HepG2 (cell line): ENCODE measurements around the gene SEMA3G. TPM values are rescaled to one million over a fixed set of nuclear protein-coding genes. Genes with fewer than 3 reads are reported as not detected.

Experiments used
- ELF1 ChIP-seq: sonication (generic); formaldehyde crosslinking; IDR thresholded peaks from 2 replicates; pipeline ENCODE4 v1.4.0; 2020; ENCODE audit warnings: missing genetic modification reagents
- ESRRA ChIP-seq: sonication (generic); formaldehyde crosslinking; IDR thresholded peaks from 2 replicates; pipeline ENCODE4 v1.5.1; 2020; ENCODE audit warnings: mild to moderate bottlenecking, low read depth, missing genetic modification reagents
- NFYB ChIP-seq: sonication (generic); formaldehyde crosslinking; IDR thresholded peaks from 2 replicates; pipeline ENCODE4 v1.4.0; 2020; ENCODE audit warnings: missing genetic modification reagents
- NR1H2 ChIP-seq: sonication (generic); formaldehyde crosslinking; IDR thresholded peaks from 2 replicates; pipeline ENCODE4 v1.8.1; 2022; ENCODE audit warnings: low read depth, missing genetic modification reagents, borderline replicate concordance
- NR2F1 ChIP-seq, 2 experiments: fragments of 450-650 bp in 1 of 2; formaldehyde crosslinking in 1 of 2; IDR thresholded peaks; 2 replicates each; pipeline versions ENCODE4 v1.5.0 to v1.6.1; 2016 to 2020; ENCODE audit warnings: mild to moderate bottlenecking in 1 of 2, missing compliant biosample characterization in 1 of 2, missing genetic modification reagents in 1 of 2, moderate library complexity in 1 of 2
- PITX1 ChIP-seq: sonication (generic); formaldehyde crosslinking; IDR thresholded peaks from 2 replicates; pipeline ENCODE4 v1.5.1; 2020; ENCODE audit warnings: mild to moderate bottlenecking, missing genetic modification reagents
- PPARG ChIP-seq: conservative IDR thresholded peaks from 2 replicates; pipeline ENCODE4 v1.6.1; 2016; ENCODE audit warnings: missing biosample characterization, missing genetic modification reagents
- SP1 ChIP-seq, 2 experiments: fragments of 450-650 bp in 1 of 2; sonication (generic) in 1 of 2; formaldehyde crosslinking in 1 of 2; IDR thresholded peaks; 2 replicates each; pipeline versions ENCODE4 v1.4.0 to v1.6.1; 2016 to 2020; ENCODE audit warnings: missing genetic modification reagents in 1 of 2
- SRSF4 ChIP-seq: fragments of 200-400 bp; formaldehyde crosslinking; IDR thresholded peaks from one replicate; pipeline ENCODE4 v1.6.1; 2018; ENCODE audit warnings: mild to moderate bottlenecking, low read depth, low read length, moderate library complexity; ENCODE audit not compliant: poor library complexity, severe bottlenecking
- TCF7 ChIP-seq: sonication (generic); IDR thresholded peaks from 2 replicates; pipeline ENCODE4 v1.6.1; 2016; ENCODE audit warnings: antibody characterized with exemption, low read depth
- TEAD3 ChIP-seq: optimal IDR thresholded peaks from 2 replicates; pipeline ENCODE3; 2016; ENCODE audit warnings: borderline replicate concordance
- YEATS4 ChIP-seq: sonication (generic); formaldehyde crosslinking; IDR thresholded peaks from 2 replicates; pipeline ENCODE4 v1.4.0; 2020; ENCODE audit warnings: missing genetic modification reagents, borderline replicate concordance
- ZFX ChIP-seq: sonication (generic); formaldehyde crosslinking; IDR thresholded peaks from 2 replicates; pipeline ENCODE4 v1.4.0; 2020; ENCODE audit warnings: mild to moderate bottlenecking, low read depth, missing genetic modification reagents, moderate library complexity
- ZNF276 ChIP-seq: sonication (generic); formaldehyde crosslinking; IDR thresholded peaks from 2 replicates; pipeline ENCODE4 v1.4.0; 2020; ENCODE audit warnings: mild to moderate bottlenecking, low read depth, missing genetic modification reagents
- ZNF510 ChIP-seq: sonication (generic); formaldehyde crosslinking; IDR thresholded peaks from 2 replicates; pipeline ENCODE4 v1.4.0; 2020; ENCODE audit warnings: low read depth, mild to moderate bottlenecking, missing genetic modification reagents
- ZNF572 ChIP-seq: sonication (generic); formaldehyde crosslinking; IDR thresholded peaks from 2 replicates; pipeline ENCODE4 v1.5.1; 2020; ENCODE audit warnings: mild to moderate bottlenecking, missing genetic modification reagents
- ZNF629 ChIP-seq: sonication (generic); formaldehyde crosslinking; conservative IDR thresholded peaks from 2 replicates; pipeline ENCODE4 v1.5.0; 2020; ENCODE audit warnings: missing genetic modification reagents
- polyA plus RNA-seq, 8 experiments: library from polyadenylated mRNA; depleted of rRNA in 3 of 8; stranded (reverse) in 7 of 8; unstranded in 1 of 8; fragments of >200 nt; fragmentation: Illumina TruSeq in 4 of 8; extraction: Trizol in 4 of 8; gene quantifications; 2 replicates each; pipeline versions ENCODE4 v1.2.1 to v1.2.3, GENCODE V29; 2011 to 2016; ENCODE audit warnings: low read depth in 4 of 8, missing spikeins in 1 of 8, mixed read lengths in 1 of 8; ENCODE audit not compliant: insufficient read depth in 1 of 8
- total RNA-seq, 5 experiments: library from RNA; depleted of rRNA; stranded (reverse); fragments of >200 nt; fragmentation: Illumina TruSeq; extraction: Trizol; gene quantifications; 2 replicates each; pipeline ENCODE4 v1.2.3, GENCODE V29; 2016; ENCODE audit warnings: low read depth in 1 of 5
- TF ChIP-seq, protein P1 (sequence below): sonication (generic); formaldehyde crosslinking; IDR thresholded peaks from 2 replicates; pipeline ENCODE4 v1.4.0; 2020; ENCODE audit warnings: missing genetic modification reagents, borderline replicate concordance

SEMA3G gene
- total and polyA plus RNA-seq, 2 of the 13 experiments (the other 11 are each of a cell fraction or from before 2014, with no cell fraction given) = 6.1 to 8.3 TPM

DNA sequence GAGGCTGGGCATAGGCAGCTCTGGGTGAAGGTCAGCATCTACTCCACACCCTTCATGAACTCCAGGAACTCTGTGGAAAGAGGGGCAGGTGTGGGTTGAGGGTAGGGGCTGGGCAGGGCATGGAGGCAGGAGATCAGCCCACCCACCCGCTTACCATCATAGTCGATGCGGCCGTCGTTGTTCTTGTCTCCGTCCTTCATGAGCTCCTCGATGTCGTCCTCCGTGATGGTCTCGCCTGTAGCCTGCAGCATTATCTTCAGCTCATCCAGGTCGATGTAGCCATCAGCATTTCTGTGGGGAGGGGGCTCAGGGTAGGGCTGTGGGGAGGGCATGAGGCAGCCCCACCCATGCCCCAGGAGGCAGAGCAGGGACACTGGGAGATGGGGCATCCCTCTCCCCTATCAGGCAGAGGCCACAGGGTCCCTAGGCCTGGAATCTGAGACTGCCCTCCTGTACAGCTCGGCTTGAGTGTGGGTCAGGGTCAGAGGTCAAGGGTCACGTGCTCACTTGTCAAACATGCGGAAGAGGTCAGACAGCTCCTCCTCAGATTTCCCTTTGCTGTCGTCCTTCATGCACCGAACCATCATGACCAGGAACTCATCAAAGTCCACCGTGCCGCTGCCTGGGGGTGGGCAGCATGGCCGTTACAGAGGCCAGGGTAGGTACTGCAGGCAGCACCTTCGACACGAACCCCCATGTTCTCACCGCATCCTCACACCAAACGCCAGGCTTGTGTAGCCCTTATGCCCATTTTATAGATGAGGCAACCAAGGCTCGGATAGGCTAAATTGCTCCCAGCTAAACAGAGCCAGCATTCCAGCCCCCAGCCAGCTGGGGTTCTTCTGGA is 6.6 kb upstream of the SEMA3G start (continued):
- TF ChIP-seq NR2F1 (CRISPR knock-in tag; IDR thresholded peaks at IDR 0.05) (peak; percentile 76 to 89; a peak in 3 of 4 replicates), NFYB (CRISPR knock-in tag) (no peak), ESRRA (0 out of 2 replicates have a peak, but pooled peaks have one; percentile 61), ELF1 (CRISPR knock-in tag) (peak; percentile 61), TCF7 (peak; percentile 76), ZNF572 (CRISPR knock-in tag) (no peak), ZNF629 (CRISPR knock-in tag) (peak; percentile 97), SP1 (IDR thresholded peaks at IDR 0.05) (no peak), SP1 (CRISPR knock-in tag; IDR thresholded peaks at IDR 0.05) (peak; percentile 8; the same call in 1 of the 2 replicates), PPARG (0 out of 2 replicates have a peak, but pooled peaks have one; percentile 22), SRSF4 (no peak), ZNF276 (CRISPR knock-in tag) (no peak), TEAD3 (CRISPR knock-in tag) (peak; percentile 75), YEATS4 (CRISPR knock-in tag) (no peak), PITX1 (CRISPR knock-in tag) (no peak), NR1H2 (CRISPR knock-in tag) (no peak), ZFX (CRISPR knock-in tag) (peak; percentile 52; the same call in 1 of the 2 replicates), ZNF510 (no peak)
- TF ChIP-seq, protein P1, sequence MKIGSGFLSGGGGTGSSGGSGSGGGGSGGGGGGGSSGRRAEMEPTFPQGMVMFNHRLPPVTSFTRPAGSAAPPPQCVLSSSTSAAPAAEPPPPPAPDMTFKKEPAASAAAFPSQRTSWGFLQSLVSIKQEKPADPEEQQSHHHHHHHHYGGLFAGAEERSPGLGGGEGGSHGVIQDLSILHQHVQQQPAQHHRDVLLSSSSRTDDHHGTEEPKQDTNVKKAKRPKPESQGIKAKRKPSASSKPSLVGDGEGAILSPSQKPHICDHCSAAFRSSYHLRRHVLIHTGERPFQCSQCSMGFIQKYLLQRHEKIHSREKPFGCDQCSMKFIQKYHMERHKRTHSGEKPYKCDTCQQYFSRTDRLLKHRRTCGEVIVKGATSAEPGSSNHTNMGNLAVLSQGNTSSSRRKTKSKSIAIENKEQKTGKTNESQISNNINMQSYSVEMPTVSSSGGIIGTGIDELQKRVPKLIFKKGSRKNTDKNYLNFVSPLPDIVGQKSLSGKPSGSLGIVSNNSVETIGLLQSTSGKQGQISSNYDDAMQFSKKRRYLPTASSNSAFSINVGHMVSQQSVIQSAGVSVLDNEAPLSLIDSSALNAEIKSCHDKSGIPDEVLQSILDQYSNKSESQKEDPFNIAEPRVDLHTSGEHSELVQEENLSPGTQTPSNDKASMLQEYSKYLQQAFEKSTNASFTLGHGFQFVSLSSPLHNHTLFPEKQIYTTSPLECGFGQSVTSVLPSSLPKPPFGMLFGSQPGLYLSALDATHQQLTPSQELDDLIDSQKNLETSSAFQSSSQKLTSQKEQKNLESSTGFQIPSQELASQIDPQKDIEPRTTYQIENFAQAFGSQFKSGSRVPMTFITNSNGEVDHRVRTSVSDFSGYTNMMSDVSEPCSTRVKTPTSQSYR (CRISPR knock-in tag) = peak; percentile 65; the same call in 1 of the 2 replicates
